Measurements from ENCODE around the gene STIP1. TPM values are rescaled to one million over a fixed set of nuclear protein-coding genes. Genes with fewer than 3 reads are reported as not detected.

The STIP1 gene
- total RNA-seq, 1 experiment from 2014 or later: 336 TPM

GRCh38 chr11:64219354-64219684 is 33.3 kb downstream of the STIP1 start:
- POLR2A ChIA-PET: no interaction called here
- RAD21 ChIA-PET (ENCODE audit: low non-redundant PET in 1 of 2, low total read pairs in 2 of 2, uncharacterized antibody in 2 of 2, unreplicated experiment in 2 of 2): no interaction called here
- no peak for TF ChIP-seq POLR2A (IDR thresholded peaks at IDR 0.05; ENCODE audit: borderline replicate concordance, extremely low read depth, insufficient read depth, insufficient read length)

GRCh38 chr11:64219755-64220154 is 33.8 kb downstream of the STIP1 start:
- Histone ChIP-seq H4K20me1 (ENCODE audit: insufficient read depth) (no peaks in the 10 kb centered on the region), H3K36me3 (ENCODE audit: control insufficient read depth in 1 of 2, insufficient read depth in 2 of 2, low read length in 2 of 2) (peaks cover 0 to 6% of the 10 kb centered on the region in 2 experiments; a peak in 1 of 4 replicates), H3K79me2 (ENCODE audit: insufficient read depth, low read length) (peaks cover 3% of the 10 kb centered on the region; the same call in 1 of the 2 replicates), H3K9me3 (ENCODE audit: control insufficient read depth in 1 of 2, insufficient read depth in 1 of 2, low read depth in 1 of 2, low read length in 2 of 2) (no peaks in the 10 kb centered on the region), H3K4me1 (ENCODE audit: control insufficient read depth in 1 of 2, insufficient read depth in 2 of 2, low read length in 2 of 2) (peaks cover 0 to under 1% of the 10 kb centered on the region in 2 experiments; a peak in 1 of 4 replicates), H3K9ac (ENCODE audit: low read length) (no peak overlapping the region), H3K9me2 (ENCODE audit: insufficient read depth) (no peaks in the 10 kb centered on the region), H3K4me3 (replicated peaks in 1 of 2; ENCODE audit: low read depth in 1 of 2, low read length in 2 of 2) (no peak overlapping the region), H3K27me3 (ENCODE audit: insufficient read depth, low read length) (no peaks in the 10 kb centered on the region), H3K4me2 (ENCODE audit: low read length) (no peak overlapping the region), H3K27ac (ENCODE audit: low read depth, low read length) (no peak overlapping the region), H2AFZ (ENCODE audit: low read depth, low read length, poor library complexity, severe bottlenecking) (no peak overlapping the region)
- ATAC-seq (no peak), DNase-seq (ENCODE audit: low read depth, low spot score) (no peak)
- POLR2A ChIA-PET: no interaction called here
- intact Hi-C loops (cut with micrococcal nuclease): no loop called here
- no TSS peak for BruUV-seq (replicated peaks)
- CTCF ChIA-PET: no interaction called here
- RAD21 ChIA-PET (ENCODE audit: low non-redundant PET in 1 of 2, low total read pairs in 2 of 2, uncharacterized antibody in 2 of 2, unreplicated experiment in 2 of 2): no interaction called here
- TF ChIP-seq EZH2 (IDR thresholded peaks at IDR 0.05) (no peak), EGR1 (IDR thresholded peaks at IDR 0.05; ENCODE audit: low read depth) (no peak), ELF1 (IDR thresholded peaks at IDR 0.05; ENCODE audit: borderline replicate concordance, low read depth) (no peak), RAD21 (IDR thresholded peaks at IDR 0.05; ENCODE audit: low read depth) (no peak), POLR2AphosphoS5 (IDR thresholded peaks at IDR 0.05; ENCODE audit: low read depth, low read length) (no peak), CTCF (IDR thresholded peaks at IDR 0.05 in 2 of 3, conservative IDR thresholded peaks at IDR 0.05 in 1 of 3; ENCODE audit: borderline replicate concordance in 1 of 3, insufficient read depth in 1 of 3, low read depth in 2 of 3, low read length in 2 of 3) (no peak), TCF7L2 (IDR thresholded peaks at IDR 0.05; ENCODE audit: borderline replicate concordance, extremely low read depth, insufficient read depth, insufficient read length) (no peak), SIN3A (IDR thresholded peaks at IDR 0.05; ENCODE audit: low read depth) (no peak), CBX3 (IDR thresholded peaks at IDR 0.05; ENCODE audit: low read depth) (no peak), MAX (IDR thresholded peaks at IDR 0.05) (no peak), SRF (IDR thresholded peaks at IDR 0.05; ENCODE audit: low read depth) (no peak), REST (IDR thresholded peaks at IDR 0.05; ENCODE audit: low read depth) (no peak), CEBPB (IDR thresholded peaks at IDR 0.05; ENCODE audit: low read depth) (no peak), JUND (IDR thresholded peaks at IDR 0.05) (no peak), ZFX (IDR thresholded peaks at IDR 0.05) (no peak)

More at GRCh38 chr11:64219354-64219684, 33.3 kb downstream of the STIP1 start:
- intact Hi-C loops (cut with micrococcal nuclease): no loop called here
- Histone ChIP-seq H3K4me2 (ENCODE audit: low read length) (no peak overlapping the region), H4K20me1 (ENCODE audit: insufficient read depth) (no peaks in the 10 kb centered on the region), H3K79me2 (ENCODE audit: insufficient read depth, low read length) (no peaks in the 10 kb centered on the region), H3K4me1 (ENCODE audit: control insufficient read depth in 1 of 2, insufficient read depth in 2 of 2, low read length in 2 of 2) (no peaks in the 10 kb centered on the region), H3K4me3 (replicated peaks in 1 of 2; ENCODE audit: low read depth in 1 of 2, low read length in 2 of 2) (no peak overlapping the region), H3K27ac (ENCODE audit: low read depth, low read length) (no peak overlapping the region), H2AFZ (ENCODE audit: low read depth, low read length, poor library complexity, severe bottlenecking) (no peak overlapping the region), H3K9me3 (ENCODE audit: control insufficient read depth in 1 of 2, insufficient read depth in 1 of 2, low read depth in 1 of 2, low read length in 2 of 2) (no peaks in the 10 kb centered on the region), H3K27me3 (ENCODE audit: insufficient read depth, low read length) (no peaks in the 10 kb centered on the region), H3K9me2 (ENCODE audit: insufficient read depth) (no peaks in the 10 kb centered on the region), H3K36me3 (ENCODE audit: control insufficient read depth in 1 of 2, insufficient read depth in 2 of 2, low read length in 2 of 2) (peaks cover 0 to 6% of the 10 kb centered on the region in 2 experiments; a peak in 1 of 4 replicates), H3K9ac (ENCODE audit: low read length) (no peak overlapping the region)
- ATAC-seq: no peak
- BruUV-seq (replicated peaks): no TSS peak
- DNase-seq (ENCODE audit: low read depth, low spot score): no peak
- CTCF ChIA-PET: no interaction called here

Measured in HCT116 (cell line).